OCI-LY7 (cell line): ENCODE data around the gene RHOJ.

Source experiments
- CTCF ChIP-seq: fragments of 200-600 bp; sonication (generic); conservative IDR thresholded peaks from 2 replicates; pipeline ENCODE4 v1.5.1; 2014; ENCODE audit warnings: mild to moderate bottlenecking, antibody characterized with exemption, low read length, moderate library complexity, mixed read lengths
- EZH2phosphoT487 ChIP-seq: fragments of 200-600 bp; sonication (generic); IDR thresholded peaks from 2 replicates; pipeline ENCODE4 v1.6.1; 2018; ENCODE audit warnings: low read depth, borderline replicate concordance, mild to moderate bottlenecking, mixed run types, antibody characterized with exemption, low read length, moderate library complexity, mixed read lengths

DNA sequence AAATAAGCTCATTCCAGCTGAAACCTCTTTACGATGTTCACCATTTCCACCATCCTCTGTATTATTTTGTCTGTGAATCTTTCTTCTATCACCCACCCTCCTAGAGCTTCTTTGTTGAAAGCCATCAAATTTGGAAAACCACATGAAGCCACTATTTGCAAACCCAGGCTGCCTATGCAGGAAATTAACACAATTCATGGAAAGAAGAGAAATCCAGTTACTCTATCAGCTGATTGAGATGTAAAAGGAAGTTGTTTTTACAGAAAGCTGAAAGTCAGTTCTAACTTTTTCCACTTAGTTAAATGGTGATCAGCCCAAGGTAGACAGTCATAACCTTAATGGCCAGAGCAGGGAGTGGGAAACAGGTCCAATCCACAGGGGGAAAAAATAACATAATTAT lies 6.6 kb downstream of the RHOJ start:
- TF ChIP-seq CTCF (no peak), EZH2phosphoT487 (no peak)
